Anterior cingulate cortex (tissue), 58 donors: Measurements from ENCODE around the gene FAM124A.

Experiments used
- DNase-seq, 58 donors: peaks; one replicate each; lab custom pipeline; 2025; lab: John Stamatoyannopoulos, UW

Gene FAM124A

GRCh38 chr13:51240958-51241357 is 18.8 kb downstream of the FAM124A start:
- DNase-seq, result no peak

GRCh38 chr13:51241720-51242119 is 19.5 kb downstream of the FAM124A start:
- DNase-seq, result no peak

- DNase-seq, result no peak
These were observed 21.0 kb downstream of the FAM124A start for GRCh38 chr13:51243227-51243626.

GRCh38 chr13:51243832-51244231 is 21.6 kb downstream of the FAM124A start:
- peak in 4 of 58 donors; percentile 29 to 51 (median 38) for DNase-seq

- no peak for DNase-seq
These were observed 22.6 kb downstream of the FAM124A start for GRCh38 chr13:51244637-51245405.

- no peak for DNase-seq
These were observed 23.4 kb downstream of the FAM124A start for GRCh38 chr13:51245583-51245982.

- peak in 3 of 58 donors; percentile 30 to 67 (median 65) for DNase-seq
These were observed 23.8 kb downstream of the FAM124A start for GRCh38 chr13:51246025-51246417.

GRCh38 chr13:51246418-51247277 is 24.4 kb downstream of the FAM124A start:
- DNase-seq, result peak in 55 of 58 donors; percentile 30 to 93 (median 77)

GRCh38 chr13:51249255-51249654 is 27.1 kb downstream of the FAM124A start:
- DNase-seq, result no peak

GRCh38 chr13:51249770-51250741 is 27.9 kb downstream of the FAM124A start:
- peak in 6 of 58 donors; percentile 24 to 72 (median 34) for DNase-seq

- no peak for DNase-seq
These were observed 29.3 kb downstream of the FAM124A start for GRCh38 chr13:51251480-51251879.

GRCh38 chr13:51252954-51253532 is 30.8 kb downstream of the FAM124A start:
- no peak for DNase-seq

- no peak for DNase-seq
These were observed 33.4 kb downstream of the FAM124A start for GRCh38 chr13:51255556-51255955.

GRCh38 chr13:51257187-51257586 is 35.0 kb downstream of the FAM124A start:
- DNase-seq, result no peak

- peak in 3 of 58 donors; percentile 26 to 33 (median 28) for DNase-seq
These were observed 36.7 kb downstream of the FAM124A start for GRCh38 chr13:51258612-51259548.

GRCh38 chr13:51260154-51260553 is 38.0 kb downstream of the FAM124A start:
- DNase-seq, result no peak

- no peak for DNase-seq
These were observed 39.5 kb downstream of the FAM124A start for GRCh38 chr13:51261610-51262249.
